Measurements from ENCODE around the gene ZNF420.
"Not testable (repeated sequence)": the region's sequence is repeated elsewhere in the genome, so short reads cannot be mapped to it uniquely, and the experiment has no call there.

The ZNF420 gene

GRCh38 chr19:37077934-37078716 lies at the start of gene ZNF420:
TSS of gene ZNF420 (plus strand) at chr19:37078433. CDS start at chr19:37089119, 10,686 bp downstream.
- peak; percentile 67 to 71 (median 69) for DNase-seq (ENCODE audit: low read depth in 3 of 3, low spot score in 1 of 3)

GRCh38 chr19:37045140-37045539 lies 33.1 kb upstream of the ZNF420 start:
- no peak for DNase-seq (ENCODE audit: low read depth in 3 of 3, low spot score in 1 of 3)

GRCh38 chr19:37055330-37055729 lies 22.9 kb upstream of the ZNF420 start:
- no peak for DNase-seq (ENCODE audit: low read depth in 3 of 3, low spot score in 1 of 3)

DNA sequence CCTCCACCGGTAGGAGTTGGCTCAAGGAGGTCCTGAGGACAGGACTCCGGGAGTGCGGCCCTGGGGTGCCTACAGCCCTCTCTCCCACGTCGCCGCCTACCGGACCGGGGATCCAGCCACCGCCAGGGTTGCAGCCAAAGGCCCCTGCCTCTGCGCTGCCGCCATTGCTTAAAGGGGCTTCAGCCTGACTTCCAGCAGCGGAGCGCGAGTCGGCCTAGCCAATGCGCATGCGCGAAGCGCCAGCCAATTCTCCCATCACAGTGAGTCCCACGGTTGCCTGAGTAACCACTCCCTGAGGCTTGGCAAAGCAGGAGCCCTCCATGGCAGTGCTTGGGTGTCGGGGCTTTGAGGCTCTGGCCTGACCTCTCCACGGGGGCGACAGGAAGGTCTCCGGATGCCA lies 21.5 kb upstream of the ZNF420 start:
- no peak for DNase-seq (ENCODE audit: low read depth in 3 of 3, low spot score in 1 of 3)

DNA sequence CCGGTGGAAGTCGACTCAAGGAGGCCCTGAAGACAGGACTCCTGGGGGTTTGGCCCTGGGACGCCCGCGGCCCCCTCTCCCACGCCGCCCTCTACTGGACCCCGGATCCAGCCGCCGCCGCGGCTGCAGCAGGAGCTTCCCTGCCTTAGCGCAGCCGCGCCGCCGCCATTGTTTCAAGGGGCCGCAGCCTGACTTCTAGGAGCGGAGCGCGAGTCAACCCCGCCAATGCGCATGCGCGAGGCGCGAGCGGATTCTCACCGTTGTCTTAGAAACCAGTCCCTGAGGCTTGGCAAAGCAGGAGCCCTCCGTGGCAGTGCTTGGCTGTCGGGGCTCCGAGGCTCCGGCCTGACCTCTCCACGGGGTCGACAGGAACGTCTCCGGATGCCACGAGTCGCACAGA lies 19.1 kb upstream of the ZNF420 start:
- no peak for DNase-seq (ENCODE audit: low read depth in 3 of 3, low spot score in 1 of 3)

GRCh38 chr19:37064886-37065285 lies 13.3 kb upstream of the ZNF420 start:
- not testable (repeated sequence) for DNase-seq (ENCODE audit: low read depth in 3 of 3, low spot score in 1 of 3)

GRCh38 chr19:37074111-37074510 lies 4.1 kb upstream of the ZNF420 start:
- no peak for DNase-seq (ENCODE audit: low read depth in 3 of 3, low spot score in 1 of 3)

DNA sequence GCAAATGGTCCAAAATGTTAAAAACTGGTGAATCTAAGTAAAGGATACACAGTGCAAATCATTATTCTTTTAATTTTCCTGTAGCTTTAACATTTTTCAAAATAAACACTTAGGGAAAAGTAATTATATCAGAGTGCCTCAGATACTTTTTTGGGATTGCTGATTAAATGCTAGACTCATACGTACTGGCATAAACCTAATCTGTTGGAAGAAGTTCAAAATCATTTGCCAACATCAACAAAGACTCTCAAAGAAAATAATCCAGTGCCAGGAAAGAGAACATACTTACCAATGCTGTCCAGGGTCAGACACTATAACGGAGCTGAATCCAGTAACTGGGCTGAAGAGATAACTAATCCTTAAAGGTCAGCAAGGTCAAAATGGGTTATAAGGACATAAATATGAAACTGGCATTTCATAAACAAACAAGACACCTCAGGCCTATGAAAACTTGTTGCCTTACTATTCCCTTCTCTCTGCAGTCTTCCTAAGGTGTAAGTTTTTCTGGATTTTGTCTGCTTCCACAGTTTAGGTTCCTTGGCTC lies 3.3 kb upstream of the ZNF420 start:
- DNase-seq (ENCODE audit: low read depth in 3 of 3, low spot score in 1 of 3) = no peak

GRCh38 chr19:37076524-37076923 lies 1.7 kb upstream of the ZNF420 start:
- not testable (repeated sequence) for DNase-seq (ENCODE audit: low read depth in 3 of 3, low spot score in 1 of 3)

DNA sequence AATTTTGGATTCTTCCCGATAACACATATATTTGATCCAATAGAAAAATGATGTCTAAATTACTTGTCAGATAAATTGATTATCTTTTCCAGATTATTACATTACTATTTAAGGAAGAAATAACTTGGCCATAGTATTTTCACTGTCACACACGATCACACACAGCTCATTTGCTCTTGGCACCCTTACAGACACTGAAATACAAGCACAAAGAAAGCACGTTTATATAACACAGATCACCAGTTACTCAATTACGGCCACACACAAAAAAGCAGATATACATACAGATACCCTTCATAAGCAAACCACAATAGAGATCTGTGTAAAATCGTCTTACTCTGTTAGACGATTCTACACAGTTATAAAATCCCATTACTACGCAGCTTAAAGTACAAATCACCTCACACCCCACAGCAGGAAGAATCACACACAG lies 716 bp upstream of the ZNF420 start:
- DNase-seq (ENCODE audit: low read depth in 3 of 3, low spot score in 1 of 3) = no peak

- DNase-seq (ENCODE audit: low read depth in 3 of 3, low spot score in 1 of 3) = no peak
Measured at GRCh38 chr19:37078717-37079032, 442 bp downstream of the ZNF420 start.

GRCh38 chr19:37079238-37079637 lies 1.0 kb downstream of the ZNF420 start:
- no peak for DNase-seq (ENCODE audit: low read depth in 3 of 3, low spot score in 1 of 3)

GRCh38 chr19:37082307-37082706 lies 4.1 kb downstream of the ZNF420 start:
- DNase-seq (ENCODE audit: low read depth in 3 of 3, low spot score in 1 of 3) = no peak

DNA sequence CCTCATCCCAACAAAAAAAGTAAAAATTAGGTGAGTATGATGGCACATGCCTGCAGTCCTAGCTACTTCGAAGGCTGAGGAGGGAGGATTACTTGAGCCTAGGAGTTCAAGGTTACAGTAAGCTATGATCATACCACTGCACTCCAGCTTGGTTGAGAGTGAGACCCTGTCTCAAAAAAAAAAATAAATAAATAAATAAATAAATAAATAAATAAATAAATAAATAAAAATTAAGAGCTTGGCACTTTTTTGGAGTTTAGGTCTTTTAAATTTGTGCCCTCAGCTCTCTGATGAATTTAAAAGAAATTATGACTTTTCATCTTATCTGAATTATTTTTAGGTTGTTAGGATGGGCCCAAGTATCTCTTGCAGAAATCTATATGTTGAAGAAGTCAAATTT lies 8.9 kb downstream of the ZNF420 start:
- no peak for DNase-seq (ENCODE audit: low read depth in 3 of 3, low spot score in 1 of 3)

DNA sequence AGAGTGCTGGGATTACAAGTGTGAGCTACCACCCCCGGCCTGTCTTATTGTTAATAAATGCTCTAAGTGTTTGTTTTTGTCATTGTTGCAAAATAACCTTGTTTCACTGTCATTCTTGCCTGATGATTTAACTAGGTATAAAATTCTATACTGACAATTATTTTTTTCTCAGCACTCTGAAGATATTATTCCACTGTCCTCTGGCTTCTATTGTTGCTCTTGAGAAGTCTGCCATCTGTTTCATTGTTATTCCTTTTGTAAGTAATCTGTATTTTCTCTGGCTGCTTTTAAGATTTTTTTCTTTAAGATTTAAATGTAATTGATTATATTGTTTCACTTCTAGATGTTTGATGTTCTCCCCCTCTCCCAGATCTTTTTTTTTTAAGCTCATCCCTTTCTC lies 17.6 kb downstream of the ZNF420 start:
- DNase-seq (ENCODE audit: low read depth in 3 of 3, low spot score in 1 of 3) = no peak

- no peak for DNase-seq (ENCODE audit: low read depth in 3 of 3, low spot score in 1 of 3)
Measured at GRCh38 chr19:37098570-37098969, 20.3 kb downstream of the ZNF420 start.

DNA sequence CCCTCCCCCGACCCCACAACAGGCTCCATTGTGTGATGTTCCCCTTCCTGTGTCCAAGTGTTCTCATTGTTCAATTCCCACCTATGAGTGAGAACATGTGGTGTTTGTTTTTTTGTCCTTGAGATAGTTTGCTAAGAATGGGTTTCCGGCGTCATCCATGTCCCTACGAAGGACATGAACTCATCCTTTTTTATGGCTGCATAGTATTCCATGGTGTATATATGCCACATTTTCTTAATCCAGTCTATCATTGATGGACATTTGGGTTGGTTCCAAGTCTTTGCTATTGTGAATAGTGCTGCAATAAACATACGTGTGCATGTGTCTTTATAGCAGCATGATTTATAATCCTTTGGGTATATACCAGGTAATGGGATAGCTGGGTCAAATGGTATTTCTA lies 25.9 kb downstream of the ZNF420 start:
- DNase-seq (ENCODE audit: low read depth in 3 of 3, low spot score in 1 of 3) = not testable (repeated sequence)

- DNase-seq (ENCODE audit: low read depth in 3 of 3, low spot score in 1 of 3) = not testable (repeated sequence)
Measured at GRCh38 chr19:37111753-37112152, 33.5 kb downstream of the ZNF420 start.

DNA sequence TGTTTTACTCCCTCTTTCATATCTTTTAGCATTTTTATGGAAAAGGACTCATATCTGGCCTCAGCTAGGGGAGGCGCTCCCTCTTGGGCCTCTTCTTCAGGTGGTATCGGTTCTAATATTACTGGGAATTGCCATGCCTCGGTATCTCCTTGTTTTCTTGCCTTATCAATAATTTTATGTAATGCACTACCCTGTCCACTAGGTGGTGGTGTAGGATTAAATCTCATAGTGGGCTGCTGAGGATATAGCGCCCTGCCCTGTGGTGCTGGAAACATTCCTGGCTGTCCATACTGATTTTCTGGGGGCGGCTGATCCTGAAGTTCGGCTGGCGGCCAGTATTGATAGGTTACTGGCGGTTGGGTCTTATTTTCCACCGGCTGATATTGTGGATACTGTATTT lies 35.8 kb downstream of the ZNF420 start:
- DNase-seq (ENCODE audit: low read depth in 3 of 3, low spot score in 1 of 3) = no peak

DNA sequence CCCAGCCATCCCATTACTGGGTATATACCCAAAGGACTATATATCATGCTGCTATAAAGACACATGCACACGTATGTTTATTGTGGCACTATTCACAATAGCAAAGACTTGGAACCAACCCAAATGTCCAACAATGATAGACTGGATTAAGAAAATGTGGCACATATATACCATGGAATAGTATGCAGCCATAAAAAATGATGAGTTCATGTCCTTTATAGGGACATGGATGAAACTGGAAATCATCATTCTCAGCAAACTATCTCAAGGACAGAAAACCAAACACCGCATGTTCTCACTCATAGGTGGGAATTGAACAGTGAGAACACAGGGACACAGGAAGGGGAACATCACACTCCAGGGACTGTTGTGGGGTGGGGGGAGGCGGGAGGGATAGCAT lies 43.9 kb downstream of the ZNF420 start:
- not testable (repeated sequence) for DNase-seq (ENCODE audit: low read depth in 3 of 3, low spot score in 1 of 3)

GRCh38 chr19:37127999-37128820 lies 50.0 kb downstream of the ZNF420 start:
- DNase-seq (ENCODE audit: low read depth in 3 of 3, low spot score in 1 of 3) = no peak

DNA sequence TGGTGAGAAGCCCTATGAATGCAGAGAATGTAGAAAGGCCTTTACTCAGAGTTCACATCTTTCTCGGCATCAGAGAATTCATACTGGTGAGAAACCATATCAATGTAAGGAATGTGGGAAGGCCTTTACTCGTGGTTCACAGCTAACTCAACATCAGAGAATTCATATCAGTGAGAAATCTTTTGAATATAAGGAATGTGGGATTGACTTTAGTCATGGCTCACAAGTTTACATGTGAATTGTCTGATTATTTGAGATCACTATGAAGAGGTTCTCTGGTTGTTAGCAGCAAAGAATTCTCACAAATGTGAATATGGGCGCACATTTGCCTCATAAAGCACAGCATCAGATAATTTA lies 50.6 kb downstream of the ZNF420 start:
- DNase-seq (ENCODE audit: low read depth in 3 of 3, low spot score in 1 of 3) = no peak

All from stimulated activated CD4-positive, alpha-beta T cell treated with anti-CD3 and anti-CD28 coated beads, TNF-alpha, amount 100 ng/mL, for 1 hour (primary cell).